Cardiac fibroblast (primary cell): Measurements from ENCODE around the gene DLGAP4.

Source experiments
- DNase-seq, 2 donors: peaks; one replicate each; pipeline versions ENCODE4 v3.0.0 to v3.0.0-alpha.2; 2010; ENCODE audit warnings: low read depth in 2 of 2
- H3K4me3 ChIP-seq, 2 donors: replicated peaks in 1 of 2; 1 replicate in 1 of 2; 2 replicates in 1 of 2; pipeline ENCODE4 v1.5.1; 2011; ENCODE audit warnings: low read depth in 2 of 2, low read length in 2 of 2, mild to moderate bottlenecking in 2 of 2, moderate library complexity in 1 of 2
- TF ChIP-seq, protein P1 (sequence below): IDR thresholded peaks from one replicate; pipeline ENCODE4 v1.5.1; 2011; ENCODE audit warnings: low read depth, mild to moderate bottlenecking, low read length, inconsistent platforms

DLGAP4 gene

DNA sequence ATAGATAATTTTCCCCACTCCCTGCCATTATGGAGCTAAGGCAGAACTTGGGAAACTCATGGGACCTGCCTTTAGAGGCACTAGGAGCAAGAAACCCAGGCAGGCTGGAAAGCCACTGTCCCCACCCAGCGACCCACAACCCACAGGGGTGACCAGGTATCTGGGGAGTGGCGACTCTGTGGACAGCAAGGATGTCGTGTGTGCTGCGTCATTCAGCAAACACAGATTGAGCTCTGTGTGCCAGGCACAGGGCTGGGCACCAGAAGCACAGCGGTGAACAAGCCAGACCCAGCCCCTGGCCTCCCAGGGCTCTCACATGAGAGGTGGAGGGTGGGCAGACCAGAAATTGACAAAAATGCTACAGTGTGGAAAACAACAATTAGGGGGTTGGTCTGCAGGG, 27.7 kb downstream of the DLGAP4 start:
- TF ChIP-seq, protein P1, sequence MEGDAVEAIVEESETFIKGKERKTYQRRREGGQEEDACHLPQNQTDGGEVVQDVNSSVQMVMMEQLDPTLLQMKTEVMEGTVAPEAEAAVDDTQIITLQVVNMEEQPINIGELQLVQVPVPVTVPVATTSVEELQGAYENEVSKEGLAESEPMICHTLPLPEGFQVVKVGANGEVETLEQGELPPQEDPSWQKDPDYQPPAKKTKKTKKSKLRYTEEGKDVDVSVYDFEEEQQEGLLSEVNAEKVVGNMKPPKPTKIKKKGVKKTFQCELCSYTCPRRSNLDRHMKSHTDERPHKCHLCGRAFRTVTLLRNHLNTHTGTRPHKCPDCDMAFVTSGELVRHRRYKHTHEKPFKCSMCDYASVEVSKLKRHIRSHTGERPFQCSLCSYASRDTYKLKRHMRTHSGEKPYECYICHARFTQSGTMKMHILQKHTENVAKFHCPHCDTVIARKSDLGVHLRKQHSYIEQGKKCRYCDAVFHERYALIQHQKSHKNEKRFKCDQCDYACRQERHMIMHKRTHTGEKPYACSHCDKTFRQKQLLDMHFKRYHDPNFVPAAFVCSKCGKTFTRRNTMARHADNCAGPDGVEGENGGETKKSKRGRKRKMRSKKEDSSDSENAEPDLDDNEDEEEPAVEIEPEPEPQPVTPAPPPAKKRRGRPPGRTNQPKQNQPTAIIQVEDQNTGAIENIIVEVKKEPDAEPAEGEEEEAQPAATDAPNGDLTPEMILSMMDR, result no peak
- no peak for DNase-seq
- H3K4me3 ChIP-seq, result no peak overlapping the region

DNA sequence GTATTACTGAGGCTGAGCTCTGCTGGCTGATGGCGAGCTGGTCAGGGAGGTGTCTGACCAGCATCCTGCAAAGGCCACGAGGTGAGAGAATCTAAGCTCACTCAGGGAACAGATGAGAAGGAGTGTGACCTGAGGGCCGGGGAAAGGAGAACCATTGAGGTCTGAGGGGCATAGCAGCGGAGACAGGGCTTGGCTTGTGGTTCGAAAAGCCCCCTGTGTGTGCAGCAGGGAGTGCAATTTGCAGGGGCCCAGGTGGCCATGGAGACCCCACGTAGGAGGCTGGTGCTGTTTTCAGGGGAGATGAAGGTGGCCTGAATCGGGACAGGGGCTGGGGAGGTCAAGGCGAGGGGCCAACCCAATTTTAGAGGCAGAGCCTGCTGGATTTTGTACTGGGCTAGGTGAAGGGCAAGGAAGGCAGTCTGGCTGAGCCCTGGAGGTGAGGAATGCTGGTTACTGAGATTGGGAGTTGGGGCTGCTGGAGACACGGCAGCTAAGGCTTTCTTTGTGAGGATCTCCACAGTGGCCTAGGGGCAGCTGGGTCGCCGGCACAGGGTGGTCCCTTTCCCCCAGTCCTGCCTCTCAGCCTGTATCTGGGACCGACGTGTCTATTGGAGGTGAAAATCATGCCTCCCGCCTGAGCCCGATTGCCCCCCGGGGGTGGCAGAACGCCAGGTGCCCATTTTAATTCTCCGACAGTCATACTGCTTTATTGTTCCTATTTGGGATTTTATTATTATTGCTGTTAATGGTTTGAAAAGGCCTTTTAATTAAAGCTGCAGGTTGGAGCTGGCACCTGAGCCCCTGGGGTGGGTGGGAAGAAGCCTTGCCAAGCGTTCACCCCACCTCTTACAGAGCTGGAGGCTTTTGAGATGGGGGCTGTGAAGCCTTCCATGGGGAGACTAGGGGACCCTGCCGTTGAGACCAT, 28.4 kb downstream of the DLGAP4 start:
- TF ChIP-seq, protein P1, result no peak
- H3K4me3 ChIP-seq, result no peak overlapping the region
- no peak for DNase-seq

DNA sequence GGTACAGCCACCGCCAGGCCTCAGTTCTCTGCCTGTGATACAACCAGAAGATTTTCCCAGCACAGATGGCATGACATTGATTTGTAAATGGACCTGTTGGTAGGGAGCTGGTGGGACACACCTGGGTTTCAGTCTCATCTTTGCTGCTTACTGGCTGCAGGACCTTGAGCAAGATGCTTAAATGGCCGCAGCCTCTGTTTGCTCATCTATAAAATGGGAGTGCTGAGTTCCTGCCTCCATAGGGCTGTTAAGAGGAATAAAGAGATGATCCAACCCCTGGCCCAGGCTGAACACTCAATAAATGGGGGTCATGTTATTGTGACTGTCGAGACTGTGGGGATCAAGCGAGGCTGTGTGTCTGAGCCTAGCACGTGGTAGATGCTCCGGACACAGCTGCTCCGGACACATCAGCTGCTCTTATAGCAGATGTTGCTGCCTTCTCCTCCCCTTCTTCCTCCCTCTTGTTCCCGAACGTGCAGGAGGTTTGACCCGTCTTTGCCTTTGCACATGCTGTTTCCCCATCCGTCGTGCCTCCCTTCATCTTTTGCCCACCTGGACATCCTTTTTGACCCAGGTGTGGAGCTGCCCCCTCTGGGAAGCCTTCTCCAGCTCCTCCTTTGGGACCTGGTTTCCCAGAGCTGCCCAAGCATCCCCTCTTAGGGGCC, 29.2 kb downstream of the DLGAP4 start:
- DNase-seq, result no peak
- no peak overlapping the region for H3K4me3 ChIP-seq
- TF ChIP-seq, protein P1, result no peak

DNA sequence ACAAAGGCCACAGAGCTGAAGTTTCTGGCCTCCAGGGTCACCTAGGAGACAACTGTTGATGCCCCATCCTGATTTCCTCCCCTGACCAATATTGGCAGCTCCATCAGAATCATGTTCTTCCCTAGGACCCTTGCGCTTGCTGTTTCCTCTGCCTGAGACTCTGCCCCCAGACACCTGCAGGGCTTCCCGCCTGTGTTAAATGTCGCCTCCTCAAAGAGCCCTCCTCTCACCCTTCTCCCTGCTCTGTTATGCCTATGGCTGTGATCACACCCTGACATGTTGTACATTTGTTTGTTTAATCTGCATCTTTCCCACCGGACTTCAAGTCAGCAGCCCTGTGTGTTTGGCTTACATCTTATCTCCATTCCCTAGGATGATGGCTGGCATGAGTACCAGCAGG, 30.1 kb downstream of the DLGAP4 start:
- DNase-seq, result no peak
- TF ChIP-seq, protein P1, result no peak
- H3K4me3 ChIP-seq, result no peak overlapping the region

DNA sequence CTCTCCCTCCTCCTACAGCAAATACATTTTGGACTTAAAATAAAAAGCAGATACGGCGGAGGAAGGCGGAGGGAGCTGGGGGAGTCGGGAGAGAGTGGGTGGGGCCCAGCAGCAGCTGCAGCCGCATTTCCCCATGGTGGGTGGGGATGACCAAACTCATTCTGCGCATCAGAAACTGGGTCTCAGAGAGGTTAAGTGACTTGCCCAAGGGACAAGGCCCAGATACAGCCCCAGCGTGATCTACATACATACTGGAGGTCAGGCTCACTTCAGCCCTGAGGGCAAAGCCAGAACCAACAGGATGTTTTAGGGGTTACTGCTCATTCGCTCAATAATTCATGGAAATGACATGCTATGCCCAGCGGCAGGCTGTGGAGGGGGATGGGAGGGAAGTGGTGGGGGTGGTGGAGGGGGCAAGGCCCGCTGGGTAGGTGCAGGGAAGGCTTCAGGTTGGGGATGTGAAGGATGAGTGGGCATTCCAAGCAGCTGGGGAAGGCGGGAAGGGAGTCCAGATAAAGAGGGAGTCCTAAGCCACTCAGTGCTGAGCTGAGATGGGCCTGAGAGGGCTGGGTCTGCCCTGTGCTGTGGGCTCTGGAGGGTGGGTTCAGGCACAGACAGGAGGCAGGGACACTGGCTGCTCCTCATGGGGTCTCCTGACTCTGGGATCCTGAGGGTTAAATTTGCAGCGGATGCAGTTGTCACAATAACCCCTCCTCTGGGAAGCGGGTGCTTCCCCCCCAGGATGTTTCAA, 31.0 kb downstream of the DLGAP4 start:
- H3K4me3 ChIP-seq, result no peak overlapping the region
- no peak for DNase-seq
- TF ChIP-seq, protein P1, result no peak

DNA sequence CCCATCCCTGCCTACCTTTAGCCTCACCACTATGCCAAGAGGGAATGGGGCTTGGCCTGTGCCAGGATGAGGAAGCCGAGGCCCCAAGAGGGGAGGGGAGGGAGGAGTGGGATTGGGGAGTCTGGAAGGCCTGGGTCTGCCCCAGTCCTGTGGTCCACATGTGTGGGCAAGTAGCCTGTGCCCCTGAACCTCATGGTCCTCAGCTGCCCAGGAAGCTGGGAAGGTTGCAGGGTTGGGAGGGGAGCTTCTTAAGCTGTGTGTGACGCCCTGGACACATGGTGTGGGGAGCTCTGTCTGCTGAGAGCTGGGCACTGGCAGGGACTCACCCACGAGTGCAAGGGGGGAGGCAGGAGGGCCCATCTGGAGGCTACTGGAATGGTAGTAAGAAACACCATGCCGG, 31.7 kb downstream of the DLGAP4 start:
- TF ChIP-seq, protein P1, result no peak
- no peak for DNase-seq
- no peak overlapping the region for H3K4me3 ChIP-seq
